Activated CD4-positive, alpha-beta T cell treated with anti-CD3 and anti-CD28 coated beads, Interleukin-2, amount 10 ng/mL, durations not matched to agents 24 days and 14 days (primary cell): ENCODE results near the gene P4HTM. TPM values are rescaled to one million over a fixed set of nuclear protein-coding genes. Genes with fewer than 3 reads are reported as not detected.

Source experiments
- DNase-seq: peaks from one replicate; pipeline ENCODE4 v3.0.0; 2022
- H3K27ac Mint-ChIP-seq: one replicate; pipeline ENCODE4 v1.8.0; 2022; ENCODE audit warnings: mild to moderate bottlenecking, mixed read lengths
- H3K27me3 Mint-ChIP-seq: one replicate; pipeline ENCODE4 v1.8.0; 2022; ENCODE audit warnings: mixed read lengths
- H3K36me3 Mint-ChIP-seq: one replicate; pipeline ENCODE4 v1.8.0; 2022; ENCODE audit warnings: low read depth, mild to moderate bottlenecking, mixed read lengths
- H3K4me1 Mint-ChIP-seq: one replicate; pipeline ENCODE4 v1.8.0; 2021; ENCODE audit warnings: mixed read lengths
- H3K4me3 Mint-ChIP-seq: one replicate; pipeline ENCODE4 v1.8.0; 2022; ENCODE audit warnings: mild to moderate bottlenecking, moderate library complexity, mixed read lengths
- H3K9me3 Mint-ChIP-seq: one replicate; pipeline ENCODE4 v1.8.0; 2021; ENCODE audit warnings: mixed read lengths
- intact Hi-C: fragments of 100-400 bp; cut with micrococcal nuclease; formaldehyde crosslinking; loops from one replicate; pipeline ENCODE4 v1.15.1; 2023
- total RNA-seq: library from RNA; stranded (reverse); gene quantifications from 2 replicates; pipeline ENCODE4 v1.2.3, GENCODE V29; 2022

The P4HTM gene, protein sequence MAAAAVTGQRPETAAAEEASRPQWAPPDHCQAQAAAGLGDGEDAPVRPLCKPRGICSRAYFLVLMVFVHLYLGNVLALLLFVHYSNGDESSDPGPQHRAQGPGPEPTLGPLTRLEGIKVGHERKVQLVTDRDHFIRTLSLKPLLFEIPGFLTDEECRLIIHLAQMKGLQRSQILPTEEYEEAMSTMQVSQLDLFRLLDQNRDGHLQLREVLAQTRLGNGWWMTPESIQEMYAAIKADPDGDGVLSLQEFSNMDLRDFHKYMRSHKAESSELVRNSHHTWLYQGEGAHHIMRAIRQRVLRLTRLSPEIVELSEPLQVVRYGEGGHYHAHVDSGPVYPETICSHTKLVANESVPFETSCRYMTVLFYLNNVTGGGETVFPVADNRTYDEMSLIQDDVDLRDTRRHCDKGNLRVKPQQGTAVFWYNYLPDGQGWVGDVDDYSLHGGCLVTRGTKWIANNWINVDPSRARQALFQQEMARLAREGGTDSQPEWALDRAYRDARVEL
- 33.9 and 38.3 TPM in 2 replicates for total RNA-seq

DNA sequence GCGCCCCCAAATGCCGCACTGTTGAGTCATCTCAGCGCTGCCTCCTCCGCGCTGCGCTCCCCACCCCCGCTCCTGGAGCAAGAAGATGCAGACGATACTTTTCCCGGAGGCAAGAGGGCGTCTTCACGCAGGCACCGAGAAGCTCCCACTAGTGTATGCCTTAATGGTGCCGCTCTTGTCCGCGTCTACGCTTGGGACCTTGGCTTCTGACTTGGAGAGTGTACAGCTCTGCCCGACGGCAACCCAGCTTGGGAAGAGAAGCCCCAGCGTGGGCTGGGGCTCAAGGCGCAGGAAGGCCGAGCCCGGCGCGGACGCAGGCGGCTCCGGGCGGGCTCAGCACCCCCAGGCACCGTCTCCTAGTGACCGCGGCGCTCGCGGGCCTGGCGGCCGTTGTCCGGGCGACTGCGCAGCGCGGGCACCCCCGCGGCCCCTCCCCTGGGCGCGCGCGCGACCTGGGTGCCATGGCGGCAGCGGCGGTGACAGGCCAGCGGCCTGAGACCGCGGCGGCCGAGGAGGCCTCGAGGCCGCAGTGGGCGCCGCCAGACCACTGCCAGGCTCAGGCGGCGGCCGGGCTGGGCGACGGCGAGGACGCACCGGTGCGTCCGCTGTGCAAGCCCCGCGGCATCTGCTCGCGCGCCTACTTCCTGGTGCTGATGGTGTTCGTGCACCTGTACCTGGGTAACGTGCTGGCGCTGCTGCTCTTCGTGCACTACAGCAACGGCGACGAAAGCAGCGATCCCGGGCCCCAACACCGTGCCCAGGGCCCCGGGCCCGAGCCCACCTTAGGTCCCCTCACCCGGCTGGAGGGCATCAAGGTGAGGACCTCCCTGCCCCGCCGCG is at the start of gene P4HTM:
Gene P4HTM, plus strand, starts transcription at position 446 of the 840 bp plus-strand sequence. Its CDS starts 16 bp downstream, at position 462.
- Mint-ChIP-seq H3K9me3 (no peaks in the 10 kb centered on the region), H3K27ac (peak within 1 kb of the TSS; percentile 95), H3K4me1 (peaks cover 36% of the 10 kb centered on the region), H3K4me3 (peak within 1 kb of the TSS; percentile 96), H3K36me3 (peaks cover 28% of the 10 kb centered on the region), H3K27me3 (no peaks in the 10 kb centered on the region)
- peak; percentile 91 for DNase-seq
- intact Hi-C loops = loop anchor here (1.0 to 2.0 kb wide), 5 partner anchors 17 to 169 kb away; partner anchors contain the start of genes QRICH1 and WDR6

DNA sequence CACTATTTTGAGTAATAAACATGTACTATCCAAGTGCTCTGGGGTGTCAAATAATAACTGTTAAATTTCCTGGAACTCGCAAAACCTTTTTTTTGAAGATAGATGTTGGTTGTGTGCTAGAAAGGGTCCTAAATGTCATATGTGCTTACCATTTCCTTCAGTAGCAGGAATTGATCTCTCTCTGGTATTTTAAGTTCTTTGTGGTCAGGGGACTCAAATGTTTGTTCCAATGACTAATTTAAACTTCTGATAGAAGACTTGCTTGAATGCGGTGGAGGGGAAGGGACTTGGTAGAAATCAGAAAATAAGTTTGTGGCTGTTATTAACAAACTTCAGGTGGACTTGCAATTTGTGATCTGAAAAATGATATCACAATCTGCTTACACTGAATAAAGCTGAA is 44.6 kb upstream of the P4HTM start:
- intact Hi-C loops = no loop called here
- H3K36me3 Mint-ChIP-seq = peaks cover 21% of the 10 kb centered on the region
- no peaks in the 10 kb centered on the region for H3K27me3 Mint-ChIP-seq
- no peak for DNase-seq
- H3K9me3 Mint-ChIP-seq = peaks cover 3% of the 10 kb centered on the region
- H3K4me1 Mint-ChIP-seq = peaks cover 33% of the 10 kb centered on the region
- H3K4me3 Mint-ChIP-seq = no peak overlapping the region
- peak overlapping the region; percentile 54 for H3K27ac Mint-ChIP-seq

DNA sequence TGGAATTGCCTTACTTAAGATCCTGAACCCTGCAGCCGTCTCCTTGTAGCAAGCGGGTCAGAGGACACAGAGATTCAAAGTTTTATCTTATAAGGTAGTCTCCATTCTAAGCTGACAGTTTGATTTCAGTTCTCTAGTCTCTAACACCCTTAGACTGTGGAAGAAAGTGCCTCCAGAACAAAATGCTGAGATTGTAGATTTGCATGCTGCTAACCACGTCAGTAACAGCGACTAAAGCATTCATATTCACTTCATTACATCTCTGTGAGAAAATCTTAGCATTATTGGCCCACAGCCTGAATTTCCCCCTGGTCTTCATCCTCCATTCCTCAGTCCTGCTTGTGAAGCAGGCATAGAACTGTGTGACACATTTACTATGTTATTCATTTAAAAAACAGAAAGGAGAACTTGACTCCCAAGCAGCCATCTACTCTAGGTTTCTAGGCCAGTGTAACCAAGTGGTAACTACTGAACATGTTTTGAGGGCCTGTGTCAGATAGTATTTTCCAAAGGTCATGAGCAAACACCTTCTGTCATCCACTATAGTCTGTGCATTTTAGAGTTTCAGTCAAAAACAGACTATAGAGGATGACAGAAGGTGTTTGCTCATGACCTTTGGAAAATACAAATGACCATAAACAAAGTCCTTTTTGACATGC is 44.0 kb upstream of the P4HTM start:
- H3K27ac Mint-ChIP-seq = peak overlapping the region; percentile 54
- H3K4me3 Mint-ChIP-seq = no peak overlapping the region
- peaks cover 21% of the 10 kb centered on the region for H3K36me3 Mint-ChIP-seq
- intact Hi-C loops = no loop called here
- DNase-seq = no peak
- H3K4me1 Mint-ChIP-seq = peaks cover 33% of the 10 kb centered on the region
- peaks cover 3% of the 10 kb centered on the region for H3K9me3 Mint-ChIP-seq
- no peaks in the 10 kb centered on the region for H3K27me3 Mint-ChIP-seq

DNA sequence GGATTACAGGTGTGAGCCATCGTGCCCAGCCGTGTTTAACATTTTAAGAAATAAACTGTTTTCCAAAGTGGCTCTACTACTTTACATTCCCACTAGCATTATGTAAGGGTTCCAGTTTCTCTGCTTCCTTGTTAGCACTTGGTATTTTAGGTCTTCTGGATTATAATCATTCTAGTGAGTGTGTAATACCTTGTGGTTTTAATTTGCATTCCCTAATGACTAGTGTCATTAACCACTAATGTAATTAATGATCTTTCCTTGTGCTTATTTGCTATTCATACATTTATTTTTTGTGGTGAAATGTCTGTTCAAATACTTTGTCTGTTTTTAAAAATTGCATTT is 40.7 kb upstream of the P4HTM start:
- intact Hi-C loops = no loop called here
- Mint-ChIP-seq H3K27ac (no peak overlapping the region), H3K4me3 (no peak overlapping the region), H3K4me1 (peaks cover 33% of the 10 kb centered on the region), H3K27me3 (no peaks in the 10 kb centered on the region), H3K36me3 (peaks cover 14% of the 10 kb centered on the region), H3K9me3 (no peaks in the 10 kb centered on the region)
- no peak for DNase-seq

DNA sequence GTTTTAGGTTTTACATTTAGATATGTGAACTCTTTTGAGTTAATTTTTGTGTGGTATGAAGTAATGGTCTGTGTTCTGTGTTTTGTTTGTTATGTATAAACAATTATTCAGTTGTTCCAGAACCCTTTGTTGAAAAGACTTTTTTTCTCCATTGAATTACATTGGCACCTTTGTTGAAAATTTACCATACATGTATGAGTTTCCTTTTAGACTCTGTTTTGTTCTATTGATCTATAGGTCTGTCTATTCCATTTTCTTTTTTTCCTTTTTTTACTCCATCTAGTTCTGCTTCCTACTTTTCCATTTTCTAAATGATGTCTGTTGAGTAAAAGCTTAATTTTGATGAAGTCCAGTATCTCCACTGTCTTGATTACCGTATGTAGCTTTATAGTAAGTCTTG is 40.0 kb upstream of the P4HTM start:
- H3K4me3 Mint-ChIP-seq = no peak overlapping the region
- no peak overlapping the region for H3K27ac Mint-ChIP-seq
- H3K9me3 Mint-ChIP-seq = no peaks in the 10 kb centered on the region
- H3K4me1 Mint-ChIP-seq = peaks cover 26% of the 10 kb centered on the region
- H3K36me3 Mint-ChIP-seq = peaks cover 14% of the 10 kb centered on the region
- intact Hi-C loops = no loop called here
- H3K27me3 Mint-ChIP-seq = no peaks in the 10 kb centered on the region
- DNase-seq = no peak

DNA sequence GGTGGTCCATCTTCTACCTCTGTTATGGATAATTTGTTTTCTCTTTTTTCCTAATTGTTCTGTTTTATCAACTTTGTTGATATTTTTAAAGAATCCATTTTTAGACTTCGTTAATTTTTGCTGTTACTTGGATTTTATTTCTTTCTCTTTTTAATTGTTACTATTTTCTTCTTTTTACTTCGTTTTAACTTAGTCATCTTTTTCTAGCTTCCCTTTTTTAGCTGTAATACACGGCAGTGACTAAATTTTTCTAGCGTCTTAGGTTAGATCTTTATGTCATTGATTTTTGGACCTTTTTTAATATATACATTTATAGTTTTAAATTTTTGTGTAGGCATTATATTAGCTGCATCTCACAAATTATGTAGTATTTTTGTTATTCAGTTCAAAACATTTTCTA is 38.3 kb upstream of the P4HTM start:
- H3K4me1 Mint-ChIP-seq = peaks cover 14% of the 10 kb centered on the region
- H3K9me3 Mint-ChIP-seq = no peaks in the 10 kb centered on the region
- DNase-seq = no peak
- intact Hi-C loops = no loop called here
- H3K36me3 Mint-ChIP-seq = peaks cover 18% of the 10 kb centered on the region
- H3K4me3 Mint-ChIP-seq = no peak overlapping the region
- no peaks in the 10 kb centered on the region for H3K27me3 Mint-ChIP-seq
- no peak overlapping the region for H3K27ac Mint-ChIP-seq

DNA sequence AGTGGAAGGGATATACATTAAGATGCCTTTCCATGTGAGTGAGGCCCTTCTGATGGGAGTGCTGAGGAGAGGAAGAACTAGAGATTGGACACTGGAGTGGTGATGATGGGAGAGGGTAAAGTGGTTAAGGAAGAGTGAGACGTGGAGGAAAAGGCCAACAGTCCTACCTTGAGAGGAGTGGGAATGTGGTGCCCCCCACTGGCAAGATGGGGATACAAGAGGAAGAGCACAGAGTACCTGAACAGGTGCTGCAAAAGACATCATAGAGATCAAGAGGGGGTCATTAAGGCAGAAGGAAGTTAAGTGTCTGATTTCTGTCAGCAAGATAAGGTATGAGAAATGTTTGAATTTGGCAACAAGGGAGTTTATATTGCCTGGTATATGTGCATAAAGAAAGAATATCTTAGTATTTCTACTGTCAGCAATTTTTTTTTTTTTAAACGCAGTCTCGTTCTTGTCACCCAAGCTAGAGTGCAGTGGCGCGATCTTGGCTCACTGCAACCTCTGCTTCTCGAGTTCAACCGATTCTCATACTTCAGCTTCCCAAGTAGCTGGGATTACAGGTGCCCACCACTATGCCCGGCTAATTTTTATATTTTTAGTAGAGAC is 37.4 kb upstream of the P4HTM start:
- Mint-ChIP-seq H3K36me3 (peaks cover 20% of the 10 kb centered on the region), H3K4me1 (peaks cover 13% of the 10 kb centered on the region), H3K4me3 (no peak overlapping the region), H3K9me3 (no peaks in the 10 kb centered on the region), H3K27me3 (no peaks in the 10 kb centered on the region), H3K27ac (no peak overlapping the region)
- intact Hi-C loops = no loop called here
- DNase-seq = peak; percentile 81

DNA sequence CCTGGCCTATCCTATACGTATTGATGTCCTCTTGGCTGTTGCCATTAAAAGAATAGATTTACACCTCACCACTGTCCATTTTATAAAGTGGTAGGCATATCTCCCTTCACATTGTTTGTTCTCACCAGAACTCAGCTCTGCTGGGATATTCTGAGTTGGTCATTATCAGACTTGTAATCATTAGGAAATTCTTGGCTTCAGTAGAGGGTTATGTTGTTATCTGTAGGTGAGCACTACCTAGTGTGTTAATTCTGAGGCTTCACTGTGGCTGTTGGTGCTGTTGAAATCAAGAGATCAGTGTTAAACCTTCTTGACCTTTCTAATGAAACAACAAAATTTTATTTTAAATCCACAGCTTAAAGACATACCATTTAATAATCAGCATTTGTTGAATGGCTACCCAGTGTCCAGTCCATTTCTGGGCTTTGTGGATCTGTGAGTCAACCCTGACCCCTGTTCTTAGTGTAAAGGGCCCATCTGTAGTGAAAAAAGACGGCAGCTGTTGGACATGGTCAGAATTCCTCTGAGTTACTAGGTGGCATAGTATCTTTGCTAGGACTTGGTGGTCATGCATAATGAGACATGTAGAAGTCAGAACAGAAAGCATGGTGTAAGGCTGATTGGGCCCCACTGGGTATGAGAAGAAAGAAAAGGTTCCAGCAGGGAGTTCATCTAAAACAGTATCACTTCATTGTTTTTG is 32.9 kb upstream of the P4HTM start:
- H3K27me3 Mint-ChIP-seq = no peaks in the 10 kb centered on the region

DNA sequence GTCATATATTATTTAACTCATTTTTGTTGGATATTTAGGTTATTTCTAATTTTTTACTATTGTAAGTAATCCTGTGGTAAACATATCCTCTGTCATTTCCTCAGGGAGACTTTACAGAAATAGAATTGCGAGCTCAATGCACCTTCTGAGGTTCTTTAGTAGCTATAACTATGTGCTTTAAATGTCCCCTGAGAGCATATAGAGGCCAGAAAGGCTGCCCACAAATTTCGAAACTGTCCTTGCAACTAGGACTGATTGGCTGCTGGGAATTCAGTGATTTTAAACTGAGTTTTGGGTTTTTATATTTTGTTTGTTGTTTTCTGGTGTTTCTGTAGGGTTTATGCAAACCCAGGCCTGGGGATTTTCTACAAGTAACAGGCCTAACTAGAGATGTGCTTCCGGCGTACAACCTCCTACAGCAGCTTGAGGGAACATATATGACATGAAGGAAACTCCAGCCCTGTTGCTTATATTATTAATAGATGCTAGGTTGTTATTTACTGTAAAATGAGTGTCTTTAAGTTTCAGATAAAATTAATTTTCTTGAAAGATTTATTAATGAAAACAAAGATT is 29.1 kb upstream of the P4HTM start:
- Mint-ChIP-seq H3K9me3 (no peaks in the 10 kb centered on the region), H3K36me3 (peaks cover 38% of the 10 kb centered on the region), H3K27me3 (no peaks in the 10 kb centered on the region), H3K4me3 (no peak overlapping the region), H3K4me1 (peaks cover 10% of the 10 kb centered on the region), H3K27ac (no peak overlapping the region)
- intact Hi-C loops = no loop called here
- DNase-seq = no peak

More for the DNA sequence above, 32.9 kb upstream of the P4HTM start:
- Mint-ChIP-seq H3K36me3 (peaks cover 35% of the 10 kb centered on the region), H3K9me3 (no peaks in the 10 kb centered on the region), H3K4me3 (no peak overlapping the region), H3K4me1 (peaks cover 10% of the 10 kb centered on the region), H3K27ac (no peak overlapping the region)
- DNase-seq = no peak
- intact Hi-C loops = no loop called here

DNA sequence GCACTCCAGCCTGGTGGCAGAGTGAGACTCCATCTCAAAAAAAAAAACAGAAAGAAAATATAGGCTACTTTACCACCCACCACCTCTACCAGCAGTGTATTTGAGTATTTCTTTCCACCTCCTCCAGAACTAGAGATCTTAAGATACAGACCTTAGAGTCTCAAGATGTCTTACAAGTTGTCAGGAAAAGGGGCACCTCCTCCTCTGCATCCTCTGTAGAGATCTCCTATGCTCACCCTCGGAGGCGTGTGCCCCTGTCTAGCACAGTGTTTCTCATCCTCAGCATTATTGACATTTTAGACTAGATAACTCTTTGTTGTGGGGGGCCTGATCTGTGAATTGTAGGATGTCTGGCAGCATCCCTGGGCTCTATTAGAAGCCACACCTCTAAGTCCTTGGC is 27.7 kb upstream of the P4HTM start:
- no peak for DNase-seq
- Mint-ChIP-seq H3K27me3 (no peaks in the 10 kb centered on the region), H3K4me3 (no peak overlapping the region), H3K4me1 (peaks cover 18% of the 10 kb centered on the region), H3K27ac (peak overlapping the region; percentile 81), H3K36me3 (peaks cover 46% of the 10 kb centered on the region), H3K9me3 (no peaks in the 10 kb centered on the region)
- intact Hi-C loops = no loop called here

DNA sequence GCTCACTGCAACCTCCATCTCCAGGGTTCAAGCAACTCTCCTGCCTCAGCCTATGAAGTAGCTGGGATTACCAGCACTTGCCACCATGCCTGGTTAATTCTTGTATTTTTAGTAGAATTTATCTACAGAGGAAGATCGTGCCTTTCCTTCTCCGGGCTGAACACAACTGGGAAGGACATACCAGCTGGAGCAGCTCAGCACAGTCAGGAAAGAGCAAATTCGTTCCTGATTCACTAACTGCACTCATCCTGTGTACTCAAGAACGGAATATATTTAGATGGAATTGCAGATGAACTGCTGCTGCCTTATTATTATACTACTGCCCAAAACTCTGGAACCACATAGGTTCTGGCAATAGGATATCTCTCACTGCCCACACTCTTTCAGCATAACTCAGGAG is 27.1 kb upstream of the P4HTM start:
- no peak for DNase-seq
- intact Hi-C loops = no loop called here

DNA sequence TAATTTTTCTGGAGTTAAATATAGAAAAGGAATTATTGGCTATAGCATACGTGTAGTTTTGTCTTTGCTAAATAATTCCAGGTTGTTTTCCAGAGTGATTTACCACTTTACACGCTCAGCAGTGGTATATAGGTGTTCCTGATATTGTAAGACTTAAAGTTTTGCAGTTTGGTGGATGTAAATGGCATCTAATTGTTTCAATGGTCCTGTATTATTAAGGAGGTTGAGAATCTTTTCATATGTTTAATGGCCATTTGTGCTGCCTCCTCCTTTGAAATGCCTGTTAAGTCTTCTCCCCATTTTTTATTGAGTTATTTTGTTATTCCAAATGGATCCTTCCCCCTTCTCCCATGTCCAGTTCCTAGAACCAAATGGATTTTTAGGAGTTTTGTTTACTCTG is 26.4 kb upstream of the P4HTM start:
- intact Hi-C loops = no loop called here
- DNase-seq = no peak
- H3K4me1 Mint-ChIP-seq = peaks cover 18% of the 10 kb centered on the region
- no peak overlapping the region for H3K27ac Mint-ChIP-seq
- no peaks in the 10 kb centered on the region for H3K27me3 Mint-ChIP-seq
- no peaks in the 10 kb centered on the region for H3K9me3 Mint-ChIP-seq
- H3K36me3 Mint-ChIP-seq = peaks cover 47% of the 10 kb centered on the region
- no peak overlapping the region for H3K4me3 Mint-ChIP-seq

More for the DNA sequence above, 27.1 kb upstream of the P4HTM start:
- H3K9me3 Mint-ChIP-seq = no peaks in the 10 kb centered on the region
- H3K4me3 Mint-ChIP-seq = no peak overlapping the region
- peaks cover 45% of the 10 kb centered on the region for H3K36me3 Mint-ChIP-seq
- H3K27me3 Mint-ChIP-seq = no peaks in the 10 kb centered on the region
- H3K27ac Mint-ChIP-seq = peak overlapping the region; percentile 20
- H3K4me1 Mint-ChIP-seq = peaks cover 18% of the 10 kb centered on the region

DNA sequence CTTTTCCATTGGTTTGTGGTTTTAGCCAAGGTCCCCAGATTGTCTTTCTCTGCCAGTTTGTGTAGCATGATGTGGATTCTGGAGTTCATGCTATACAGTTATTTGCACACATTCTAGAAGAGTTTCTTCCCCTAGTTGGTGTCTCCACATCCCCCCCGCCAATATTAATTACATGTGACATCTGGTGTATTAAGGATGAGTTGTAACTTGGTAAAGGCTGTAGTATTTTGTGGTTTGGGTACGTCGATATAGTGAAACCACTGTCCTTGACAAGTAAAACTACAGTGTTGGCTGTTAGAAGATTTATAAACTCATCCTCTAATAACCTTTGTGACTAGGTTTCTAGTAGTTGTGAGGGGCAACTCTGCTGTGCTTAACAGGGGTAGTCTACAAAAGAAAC is 23.7 kb upstream of the P4HTM start:
- peaks cover 59% of the 10 kb centered on the region for H3K36me3 Mint-ChIP-seq
- intact Hi-C loops = no loop called here

More for the DNA sequence above, 23.7 kb upstream of the P4HTM start:
- H3K27me3 Mint-ChIP-seq = no peaks in the 10 kb centered on the region
- DNase-seq = no peak
- H3K4me1 Mint-ChIP-seq = peaks cover 20% of the 10 kb centered on the region
- no peak overlapping the region for H3K27ac Mint-ChIP-seq
- no peak overlapping the region for H3K4me3 Mint-ChIP-seq
- H3K9me3 Mint-ChIP-seq = no peaks in the 10 kb centered on the region
